Cardiac muscle cell (in vitro differentiated cells and primary cell): Measurements from ENCODE around the gene JHY. TPM values are rescaled to one million over a fixed set of nuclear protein-coding genes. Genes with fewer than 3 reads are reported as not detected.

Experiments
- DNase-seq, 2 donors: peaks; one replicate each; pipeline versions ENCODE4 v3.0.0 to v3.0.0-alpha.2; 2010 to 2017; ENCODE audit warnings: low read depth in 1 of 2, low spot score in 1 of 2
- H3K27ac ChIP-seq: fragments of 200-600 bp; sonication (generic); 2 replicates; pipeline ENCODE4 v1.5.1; 2016
- H3K27me3 ChIP-seq: fragments of 200-600 bp; sonication (generic); 2 replicates; pipeline ENCODE4 v1.6.0; 2016; ENCODE audit warnings: control low read depth
- H3K36me3 ChIP-seq: fragments of 200-600 bp; sonication (generic); 2 replicates; pipeline ENCODE4 v1.5.1; 2016; ENCODE audit warnings: control low read depth
- H3K4me1 ChIP-seq: fragments of 200-600 bp; sonication (generic); 2 replicates; pipeline ENCODE4 v1.8.1; 2017; ENCODE audit warnings: low read depth, mild to moderate bottlenecking, mixed run types
- H3K4me3 ChIP-seq: fragments of 200-600 bp; sonication (generic); 2 replicates; pipeline ENCODE4 v1.5.1; 2016; ENCODE audit warnings: mild to moderate bottlenecking
- H3K9me3 ChIP-seq: fragments of 200-600 bp; sonication (generic); 2 replicates; pipeline ENCODE4 v1.5.1; 2017; ENCODE audit warnings: low read depth, mild to moderate bottlenecking, control low read depth
- CTCF ChIP-seq: IDR thresholded peaks from 2 replicates; pipeline ENCODE4 v1.5.1; 2012; ENCODE audit warnings: low read depth, mild to moderate bottlenecking, low read length
- polyA plus RNA-seq: library from polyadenylated mRNA; unstranded; fragments of >200 nt; fragmentation: Nextera tagmentation; extraction: Ambion mirVana; gene quantifications from 2 replicates; pipeline ENCODE4 v1.2.1, GENCODE V29; 2016
- total RNA-seq: library from RNA; depleted of rRNA; stranded (reverse); fragments of >200 nt; gene quantifications from 2 replicates; pipeline ENCODE4 v1.2.3, GENCODE V29; 2016

Gene JHY
- total and polyA plus RNA-seq, 2 experiments from 2014 or later: 2.3 to 2.5 TPM

DNA sequence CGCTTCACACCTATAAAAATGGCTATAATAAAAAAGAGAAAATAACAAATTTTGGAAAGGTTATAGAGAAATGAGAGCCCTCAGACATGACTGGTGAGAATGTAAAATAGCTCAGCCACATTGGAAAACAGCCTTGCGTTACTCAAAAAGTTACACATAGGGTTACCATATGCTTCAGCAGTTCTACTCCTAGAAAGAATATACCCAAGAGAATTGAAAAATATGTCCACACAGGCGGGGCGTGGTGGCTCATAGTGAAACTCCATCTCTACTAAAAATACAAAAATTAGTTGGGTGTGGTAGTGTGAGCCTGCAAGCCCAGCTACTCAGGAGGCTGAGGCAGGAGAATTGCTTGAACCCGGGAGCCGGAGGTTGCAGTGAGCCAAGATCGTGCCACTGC, 7.6 kb upstream of the JHY start:
- Histone ChIP-seq H3K27ac (no peak overlapping the region), H3K4me1 (peaks cover under 1% of the 10 kb centered on the region), H3K9me3 (no peaks in the 10 kb centered on the region), H3K36me3 (no peaks in the 10 kb centered on the region), H3K27me3 (peaks cover 10% of the 10 kb centered on the region), H3K4me3 (no peak overlapping the region)
- DNase-seq: no peak
- TF ChIP-seq CTCF: no peak

- no peaks in the 10 kb centered on the region for H3K9me3 ChIP-seq
- H3K27ac ChIP-seq: no peak overlapping the region
- H3K4me3 ChIP-seq: no peak overlapping the region
- H3K36me3 ChIP-seq: no peaks in the 10 kb centered on the region
- H3K4me1 ChIP-seq: peaks cover 5% of the 10 kb centered on the region
- peaks cover 24% of the 10 kb centered on the region for H3K27me3 ChIP-seq
- TF ChIP-seq CTCF: no peak
- no peak for DNase-seq
These were observed 4.8 kb upstream of the JHY start for GRCh38 chr11:122877732-122878131.

GRCh38 chr11:122879785-122880184, 2.8 kb upstream of the JHY start:
- Histone ChIP-seq H3K9me3 (no peaks in the 10 kb centered on the region), H3K4me1 (peaks cover 10% of the 10 kb centered on the region), H3K27me3 (peaks cover 29% of the 10 kb centered on the region), H3K27ac (no peak overlapping the region), H3K36me3 (no peaks in the 10 kb centered on the region), H3K4me3 (no peak overlapping the region)
- peak in 1 of 2 donors; percentile 40 for DNase-seq
- no peak for TF ChIP-seq CTCF

DNA sequence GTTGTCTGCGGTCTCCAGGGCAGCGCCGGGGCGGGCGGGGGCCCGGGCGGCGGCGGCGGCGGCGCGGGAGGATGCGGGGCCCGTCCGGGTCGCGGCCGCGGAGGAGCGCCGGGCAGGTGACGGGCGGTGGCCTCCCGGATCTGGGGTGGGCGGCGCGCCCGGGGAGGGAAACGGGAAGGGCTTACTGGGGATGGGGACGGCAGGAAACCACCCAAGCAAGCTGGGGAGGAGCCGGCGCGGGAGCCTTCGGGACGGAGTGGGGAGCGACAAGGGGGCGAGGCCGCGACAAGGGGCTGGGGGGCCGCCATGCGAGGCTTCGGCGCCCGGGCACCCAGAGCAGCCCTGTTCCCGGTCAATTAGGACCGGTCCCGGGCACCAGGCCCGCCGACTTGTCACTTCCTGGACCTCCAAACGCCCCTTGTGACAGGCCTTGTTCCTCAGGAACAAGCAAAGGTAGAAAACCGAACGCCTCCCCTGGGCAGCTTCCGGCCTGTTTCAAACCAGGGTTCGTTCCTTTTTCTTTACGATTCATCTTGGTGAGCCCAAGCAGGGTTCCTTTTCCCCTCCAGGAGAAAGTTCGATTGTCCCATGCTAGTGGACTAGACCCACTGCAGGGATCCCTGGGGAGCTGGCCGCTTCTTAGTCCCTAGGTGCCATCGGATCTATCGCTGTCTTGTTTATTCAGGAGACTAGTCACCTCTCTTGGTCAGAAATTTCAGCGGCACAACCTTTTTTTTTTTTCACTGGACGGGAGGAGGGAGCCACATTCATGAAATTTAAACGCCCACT, 492 bp downstream of the JHY start:
- H3K27me3 ChIP-seq: peaks cover 34% of the 10 kb centered on the region
- H3K9me3 ChIP-seq: no peaks in the 10 kb centered on the region
- peak overlapping the region; percentile 50 for H3K4me3 ChIP-seq
- no peak for TF ChIP-seq CTCF
- no peak overlapping the region for H3K27ac ChIP-seq
- H3K4me1 ChIP-seq: peaks cover 14% of the 10 kb centered on the region
- H3K36me3 ChIP-seq: no peaks in the 10 kb centered on the region
- peak in 1 of 2 donors; percentile 46 for DNase-seq

- Histone ChIP-seq H3K9me3 (no peaks in the 10 kb centered on the region), H3K4me1 (peaks cover 17% of the 10 kb centered on the region), H3K27me3 (peaks cover 28% of the 10 kb centered on the region), H3K36me3 (no peaks in the 10 kb centered on the region), H3K4me3 (peak overlapping the region; percentile 50), H3K27ac (no peak overlapping the region)
- peak in 1 of 2 donors; percentile 85 for DNase-seq
- TF ChIP-seq CTCF: no peak
These were observed 1.1 kb downstream of the JHY start for GRCh38 chr11:122883646-122883979.
